Activated T-cell treated with anti-CD3 and anti-CD28 coated beads for 48 hours (primary cell): Measurements from ENCODE around the gene DAPK1.

Experiments
- DNase-seq: peaks from one replicate; pipeline ENCODE4 v3.0.0-alpha.2; 2020; ENCODE audit warnings: low read depth

Gene DAPK1

GRCh38 chr9:87713278-87713987, 215.8 kb downstream of the DAPK1 start:
- DNase-seq: peak; percentile 47

DNA sequence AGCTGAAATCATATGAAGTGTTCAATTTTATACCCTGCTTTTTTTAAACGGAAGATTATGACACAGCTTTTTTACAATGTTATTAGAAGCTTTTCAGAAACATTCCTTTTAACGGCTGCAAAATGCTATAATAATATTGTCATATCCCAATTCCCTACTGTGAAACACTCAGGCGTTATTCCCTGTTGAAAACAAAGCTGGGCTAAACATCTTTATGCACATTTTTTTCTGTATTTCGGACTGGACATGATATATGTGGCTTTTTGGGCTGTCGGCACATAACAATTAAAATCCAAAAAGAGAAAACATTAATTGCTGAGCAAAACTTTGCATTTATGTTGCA, 216.3 kb downstream of the DAPK1 start:
- no peak for DNase-seq

DNA sequence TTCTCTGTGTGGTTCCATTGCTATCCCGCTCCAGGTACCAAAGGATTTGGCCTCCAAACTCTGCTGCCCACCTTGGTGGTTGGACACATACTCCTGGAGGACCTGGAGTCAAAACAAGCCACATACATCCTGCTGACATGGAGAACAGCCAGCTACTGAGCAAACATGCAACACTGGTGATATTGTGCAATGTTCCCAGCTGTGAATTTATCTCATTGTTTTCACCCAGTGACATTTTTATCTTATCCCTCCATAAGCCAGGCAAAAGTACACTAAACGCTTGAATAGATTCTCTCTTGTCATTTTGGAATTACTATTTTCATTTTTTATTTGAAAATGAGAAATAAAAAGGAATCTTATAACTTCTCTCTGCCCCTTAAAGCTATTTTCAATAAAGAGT, 217.2 kb downstream of the DAPK1 start:
- no peak for DNase-seq

GRCh38 chr9:87716141-87716540, 218.5 kb downstream of the DAPK1 start:
- DNase-seq: no peak

DNA sequence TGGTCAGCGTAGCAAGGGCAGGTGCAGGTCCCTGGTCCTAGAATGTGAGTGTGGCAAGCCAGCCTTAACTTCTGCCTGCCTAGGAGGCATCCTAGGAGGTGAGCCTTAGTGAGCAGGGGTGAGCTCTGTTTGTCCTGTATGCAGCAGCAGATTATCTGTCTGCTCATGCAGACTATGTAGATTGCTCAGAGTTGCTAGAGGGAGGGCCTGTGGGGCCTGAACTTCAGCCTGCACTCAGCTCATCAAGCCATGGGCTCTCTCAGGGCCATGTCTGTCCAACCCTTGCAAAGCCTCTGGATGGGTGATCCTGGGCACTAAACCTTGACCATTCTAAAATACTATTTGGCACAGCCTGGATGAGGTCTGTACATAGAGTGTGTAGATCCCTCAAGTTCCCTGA, 219.8 kb downstream of the DAPK1 start:
- no peak for DNase-seq

GRCh38 chr9:87718231-87718630, 220.6 kb downstream of the DAPK1 start:
- DNase-seq: no peak

GRCh38 chr9:87718852-87719612, 221.4 kb downstream of the DAPK1 start:
- no peak for DNase-seq

DNA sequence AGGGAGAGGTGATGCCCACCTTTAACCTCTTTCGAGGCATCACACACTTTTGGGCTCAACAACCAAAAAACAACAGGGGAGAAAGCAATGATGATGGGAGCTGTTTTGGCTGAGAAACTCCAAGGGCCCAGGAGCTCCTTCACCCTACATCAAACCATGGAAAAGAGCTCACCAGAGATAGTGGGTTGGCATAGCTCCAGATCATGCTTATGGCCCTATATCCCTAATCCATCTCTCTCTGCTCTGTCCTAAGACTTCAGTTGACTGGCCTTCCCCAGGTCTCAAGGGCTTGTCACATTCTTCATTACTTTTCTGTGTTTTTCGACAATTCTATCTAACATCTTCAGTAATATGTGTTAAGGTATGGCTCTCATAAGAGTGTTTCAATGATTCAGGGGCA, 222.5 kb downstream of the DAPK1 start:
- no peak for DNase-seq

GRCh38 chr9:87722393-87723088, 224.9 kb downstream of the DAPK1 start:
- DNase-seq: no peak

DNA sequence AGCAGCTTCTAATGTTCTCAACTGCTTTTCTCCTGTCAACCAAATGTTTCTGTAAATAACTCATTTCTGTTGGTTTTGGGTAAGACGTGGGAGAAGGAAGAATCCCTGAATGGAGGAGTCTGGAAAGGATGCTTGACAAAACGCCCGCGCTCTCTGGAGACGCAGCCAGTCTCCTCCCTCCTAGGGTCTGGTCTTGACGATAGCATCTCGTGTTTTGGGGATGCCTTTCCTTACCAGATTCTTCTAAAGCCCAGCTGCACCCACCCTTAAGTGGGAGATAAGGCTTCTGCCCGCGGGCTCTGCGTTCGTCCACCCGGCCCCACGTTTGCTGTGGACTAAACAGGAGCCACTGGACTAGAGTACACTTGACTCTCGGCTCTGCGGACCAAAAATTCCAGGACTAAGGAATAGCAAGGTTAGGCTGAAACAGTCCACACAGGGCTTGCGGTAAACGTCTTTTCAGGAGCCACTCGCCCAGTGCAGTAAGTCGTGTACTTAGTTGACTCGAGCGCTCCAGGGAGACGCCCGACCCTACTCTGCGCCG, 227.8 kb downstream of the DAPK1 start:
- DNase-seq: no peak

GRCh38 chr9:87725900-87726709, 228.4 kb downstream of the DAPK1 start, which contains the start of gene CTSL:
Gene CTSL (plus strand): TSS chr9:87726119. CDS start chr9:87727604, 1,485 bp downstream.
- peak; percentile 54 for DNase-seq

GRCh38 chr9:87729246-87729645, 231.6 kb downstream of the DAPK1 start:
- no peak for DNase-seq

DNA sequence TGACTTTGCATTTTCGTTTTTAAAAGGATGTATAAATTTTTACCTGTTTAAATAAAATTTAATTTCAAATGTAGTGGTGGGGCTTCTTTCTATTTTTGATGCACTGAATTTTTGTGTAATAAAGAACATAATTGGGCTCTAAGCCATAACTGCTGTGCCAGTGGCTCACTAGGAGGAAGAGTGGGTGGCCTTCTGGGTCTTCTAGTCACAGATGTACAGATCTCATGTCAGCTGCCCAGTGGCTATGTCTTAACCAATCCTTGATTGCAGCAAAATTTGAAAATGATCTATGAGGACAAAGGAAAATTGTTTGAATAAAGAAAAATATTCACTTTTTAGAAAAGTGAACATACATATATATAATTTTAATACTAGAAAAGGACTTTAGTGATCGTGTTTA, 233.7 kb downstream of the DAPK1 start:
- no peak for DNase-seq

DNA sequence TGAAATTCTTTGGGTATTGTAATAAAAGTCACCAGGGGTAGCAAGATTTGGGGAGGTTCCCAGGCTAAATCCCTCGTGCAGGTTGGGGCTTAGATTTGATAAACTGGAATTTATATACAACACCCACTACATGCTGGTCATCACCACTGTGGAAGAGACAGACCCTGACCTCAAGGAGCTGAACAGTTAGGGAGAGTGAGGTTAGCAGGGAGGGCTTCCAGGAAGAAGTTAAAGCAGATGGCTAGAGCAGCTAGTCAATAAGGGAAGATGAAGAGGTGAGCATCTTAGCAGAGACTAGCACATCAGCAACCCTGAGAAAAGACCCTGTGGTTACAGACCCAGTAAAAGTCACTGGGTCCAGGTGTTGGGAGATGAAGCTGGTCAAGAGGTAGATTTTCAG, 234.7 kb downstream of the DAPK1 start:
- no peak for DNase-seq

- no peak for DNase-seq
These were observed 235.1 kb downstream of the DAPK1 start for GRCh38 chr9:87732756-87733155.

GRCh38 chr9:87733273-87734052, 235.8 kb downstream of the DAPK1 start:
- no peak for DNase-seq

DNA sequence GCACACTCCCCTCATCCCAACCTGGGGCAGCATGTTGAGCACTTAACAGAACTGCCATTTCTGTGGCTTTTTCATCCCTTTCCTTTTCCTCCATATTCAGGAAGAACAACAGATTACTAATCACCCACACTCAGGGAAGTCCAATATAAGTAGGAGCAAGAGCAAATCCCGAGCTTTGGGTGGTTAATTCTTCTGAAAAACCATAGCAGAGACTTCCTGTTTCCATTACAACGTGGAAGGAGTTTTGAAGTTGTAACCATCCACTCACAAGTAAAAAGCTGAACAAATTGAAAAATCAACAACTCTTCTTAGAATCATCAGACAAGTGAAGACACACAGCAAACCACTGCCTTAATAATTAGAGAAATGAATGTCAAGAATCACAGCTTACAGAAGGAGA, 236.4 kb downstream of the DAPK1 start:
- no peak for DNase-seq

- DNase-seq: no peak
These were observed 241.9 kb downstream of the DAPK1 start for GRCh38 chr9:87739546-87739945.

- DNase-seq: no peak
These were observed 242.5 kb downstream of the DAPK1 start for GRCh38 chr9:87740209-87740608.

DNA sequence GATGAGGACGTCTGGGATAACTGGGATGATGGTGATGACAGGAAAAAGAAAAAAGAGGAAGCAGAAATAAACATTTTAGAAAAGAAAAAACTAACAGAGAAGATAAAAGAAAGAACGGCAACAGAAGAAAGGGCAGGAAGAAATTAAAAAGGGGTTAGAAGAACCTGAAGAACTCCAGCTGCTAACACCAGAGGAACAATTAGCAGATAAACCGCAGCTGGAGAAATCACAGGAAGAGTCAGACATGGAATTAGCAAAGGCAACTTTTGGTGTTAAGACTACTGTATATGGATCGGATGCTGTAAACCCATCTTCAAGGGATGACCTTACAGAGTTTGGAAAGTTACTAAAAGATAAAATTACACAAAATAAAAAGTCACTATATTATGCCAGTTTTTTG, 243.7 kb downstream of the DAPK1 start:
- DNase-seq: no peak

DNA sequence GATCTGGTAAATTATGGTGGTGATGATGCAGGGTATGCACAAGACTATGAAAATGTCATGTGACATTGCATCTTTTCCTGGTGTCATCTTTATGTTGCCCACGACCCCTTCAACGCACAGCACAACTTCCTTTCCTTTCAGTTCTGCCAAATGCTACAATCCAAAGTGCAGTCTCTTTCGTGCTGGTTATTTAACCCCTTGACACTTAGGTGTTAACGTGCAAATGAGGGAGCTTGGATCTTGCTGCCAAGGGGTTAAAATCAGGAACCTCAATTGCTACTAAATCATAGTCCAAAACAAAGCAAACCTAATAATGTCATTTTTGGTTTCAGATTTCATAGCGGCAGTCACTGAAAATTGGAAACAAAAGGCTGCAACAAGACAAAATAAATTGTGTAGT, 244.2 kb downstream of the DAPK1 start:
- DNase-seq: no peak
